GM19099 (cell line): ENCODE measurements around the gene SYT8.
A peak's percentile ranks its signal among the peaks of the same experiment; 100 is the strongest.

Experiments
- POLR2A ChIP-seq: IDR thresholded peaks from 3 replicates; pipeline ENCODE4 v1.6.1; 2011; ENCODE audit warnings: low read depth; ENCODE audit not compliant: insufficient read length; ENCODE audit errors: extremely low read depth

Gene SYT8

GRCh38 chr11:1845561-1846452, 11.0 kb downstream of the SYT8 start:
- TF ChIP-seq POLR2A = no peak

- TF ChIP-seq POLR2A = no peak
Measured at GRCh38 chr11:1846453-1846932, 11.7 kb downstream of the SYT8 start.

DNA sequence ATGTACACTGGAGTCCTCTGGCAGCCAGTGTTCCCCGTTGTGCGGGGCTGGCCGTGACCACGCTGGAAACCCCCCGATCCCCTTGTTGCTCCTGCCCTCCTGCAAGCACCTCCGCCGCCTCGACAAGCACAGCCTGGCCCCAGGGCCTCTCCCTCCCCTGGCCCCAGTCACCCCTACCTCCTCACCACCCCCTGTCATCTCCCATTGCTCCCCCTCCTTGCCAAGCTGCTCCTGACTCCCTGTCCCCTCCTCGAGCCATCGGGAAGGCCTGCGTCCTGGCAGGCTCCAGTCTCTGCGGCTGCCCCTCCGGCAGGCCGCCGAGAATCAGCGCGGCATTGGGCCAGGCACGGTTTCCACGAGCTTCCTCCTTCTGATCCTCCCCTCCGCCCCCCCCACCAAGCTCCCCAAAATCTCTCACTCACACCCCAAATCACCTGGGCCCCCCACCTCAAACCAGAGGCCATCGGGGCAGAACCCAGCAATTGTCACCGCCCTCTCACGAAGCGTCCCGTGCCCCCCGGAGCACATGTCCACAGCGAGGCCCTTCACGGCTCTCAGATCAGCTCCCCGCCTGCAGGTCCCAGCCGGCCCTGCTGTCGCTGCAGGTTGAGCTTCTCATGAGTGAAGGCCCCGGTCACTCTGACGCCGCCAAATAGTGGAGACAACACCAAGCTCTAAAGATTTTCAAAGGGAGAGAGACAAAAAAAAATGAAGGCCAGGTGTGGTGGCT, 12.4 kb downstream of the SYT8 start:
- TF ChIP-seq POLR2A = no peak

- TF ChIP-seq POLR2A = no peak
Measured at GRCh38 chr11:1847926-1848639, 13.3 kb downstream of the SYT8 start.

GRCh38 chr11:1848640-1849430, 14.0 kb downstream of the SYT8 start:
- TF ChIP-seq POLR2A = no peak

DNA sequence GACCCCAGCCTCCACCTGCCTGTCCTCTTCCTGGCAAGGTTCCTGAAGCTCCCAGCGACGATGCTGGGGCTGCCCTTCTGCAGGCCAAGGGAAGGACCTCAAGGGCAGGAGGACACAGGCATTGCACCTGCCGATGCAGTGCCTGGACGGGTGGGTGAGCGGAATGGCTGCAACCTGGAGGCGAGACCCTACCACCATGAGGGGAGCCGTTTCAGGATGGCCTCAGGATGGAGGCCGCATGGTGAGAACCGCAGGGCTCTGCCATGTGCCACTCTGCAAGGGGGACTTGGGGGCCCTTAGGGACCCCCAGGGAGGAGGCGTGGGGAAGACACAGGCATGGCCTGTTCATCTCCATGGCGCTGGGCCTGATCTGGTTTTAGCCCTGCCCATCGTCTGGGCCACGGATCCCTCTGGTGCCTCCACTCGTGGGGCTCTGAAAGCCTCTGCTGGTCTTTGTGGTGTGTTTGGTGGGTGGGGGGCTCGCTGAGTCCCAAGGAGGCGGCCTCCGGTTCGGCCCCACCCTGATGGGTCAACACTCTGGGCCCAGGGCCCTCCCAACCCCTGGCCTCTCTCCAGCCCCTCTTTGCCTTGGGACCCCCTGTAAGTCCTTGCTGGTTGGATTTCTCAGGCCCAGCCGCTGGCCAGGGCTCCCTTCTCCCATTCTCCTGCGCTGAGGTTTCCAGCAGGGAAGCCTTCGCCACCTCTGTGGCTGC, 16.8 kb downstream of the SYT8 start:
- TF ChIP-seq POLR2A = no peak

GRCh38 chr11:1852271-1852876, 17.6 kb downstream of the SYT8 start:
- TF ChIP-seq POLR2A = no peak

DNA sequence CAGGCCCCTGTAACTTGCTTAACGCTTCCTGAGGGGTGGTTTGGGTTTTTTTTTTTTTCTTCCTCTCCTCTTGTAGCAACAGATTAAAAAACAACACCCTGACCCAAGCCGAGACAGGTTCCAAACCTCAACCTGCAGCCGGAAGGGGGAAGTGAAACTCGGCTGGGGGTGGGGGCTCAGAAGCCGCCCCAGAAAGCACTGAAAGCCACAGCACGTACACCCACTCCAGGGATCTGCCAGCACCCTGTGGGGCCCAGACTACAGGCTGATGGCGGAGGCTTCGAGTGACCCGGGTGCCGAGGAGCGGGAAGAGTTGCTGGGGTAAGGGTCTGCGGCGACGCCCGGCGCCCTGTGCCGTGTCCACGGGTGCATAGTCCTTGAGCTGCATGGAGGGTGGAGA, 18.1 kb downstream of the SYT8 start, which contains the start of gene LSP1:
LSP1 (plus strand) TSS at position 208 of the 400 bp plus-strand sequence; CDS start at position 269, 61 bp downstream.
- peak; percentile 82 for TF ChIP-seq POLR2A

- TF ChIP-seq POLR2A = no peak
Measured at GRCh38 chr11:1853376-1854131, 18.8 kb downstream of the SYT8 start.

- peak; percentile 41 for TF ChIP-seq POLR2A
Measured at GRCh38 chr11:1854132-1854948, 19.6 kb downstream of the SYT8 start.

- no peak for TF ChIP-seq POLR2A
Measured at GRCh38 chr11:1854949-1855885, 20.4 kb downstream of the SYT8 start.
